Activated CD8-positive, alpha-beta memory T cell treated with anti-CD3 and anti-CD28 coated beads, Interleukin-2, amount 50 U/mL, for 24 hours (primary cell): ENCODE measurements around the gene TMCC1.
"Not testable (repeated sequence)": the region's sequence is repeated elsewhere in the genome, so short reads cannot be mapped to it uniquely, and the experiment has no call there.

ENCODE experiments used
- DNase-seq: peaks from one replicate; pipeline ENCODE4 v3.0.0-alpha.2; 2020; ENCODE audit errors: extremely low read depth

The TMCC1 gene

DNA sequence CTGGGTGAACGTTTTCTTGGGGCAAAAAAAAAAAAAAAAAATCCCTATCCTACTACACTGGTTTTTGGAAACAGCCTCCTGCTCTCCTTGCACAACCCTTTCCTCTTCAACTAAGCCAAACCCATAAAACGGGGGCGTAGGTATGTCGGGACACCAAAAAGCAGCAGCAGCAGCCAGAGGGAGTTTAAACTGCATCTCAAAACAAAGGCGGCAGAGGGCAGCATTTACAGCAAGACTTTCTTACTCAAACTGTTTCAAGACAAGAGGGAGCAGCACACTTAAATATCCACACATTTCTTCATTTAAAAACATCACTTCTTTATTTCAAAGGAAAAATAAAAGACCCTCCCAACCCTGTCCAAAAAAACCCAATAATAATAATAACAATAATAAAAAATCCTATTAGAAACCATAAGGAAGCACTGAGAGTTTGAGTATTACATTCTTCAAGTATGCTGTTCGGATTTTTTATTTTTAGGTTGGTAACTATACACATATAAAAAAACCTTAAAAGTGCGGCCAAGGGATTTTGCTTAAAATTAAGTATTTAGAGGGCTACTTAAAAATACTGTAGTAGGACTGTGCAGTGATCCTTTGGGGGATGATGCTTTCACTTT, 243.1 kb downstream of the TMCC1 start:
- DNase-seq, result no peak

DNA sequence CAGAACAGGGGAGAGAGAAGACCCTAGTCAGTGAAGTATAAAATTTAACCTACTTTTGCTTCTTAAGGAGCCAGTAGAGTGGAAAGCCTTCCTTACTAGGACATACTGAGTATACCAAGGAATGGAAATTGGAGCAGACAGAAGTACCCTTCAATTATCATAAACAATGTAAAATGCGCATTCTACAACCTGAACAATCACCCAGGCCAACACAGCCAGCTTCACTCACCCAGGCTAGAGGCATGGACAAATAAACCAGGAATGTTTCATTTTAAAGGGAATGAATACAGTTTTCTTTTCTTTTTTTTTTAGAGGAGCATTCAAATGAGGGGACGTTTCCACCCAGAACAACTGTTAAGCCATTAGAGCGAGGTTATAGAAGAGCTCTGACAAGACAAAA, 245.1 kb downstream of the TMCC1 start:
- no peak for DNase-seq

DNA sequence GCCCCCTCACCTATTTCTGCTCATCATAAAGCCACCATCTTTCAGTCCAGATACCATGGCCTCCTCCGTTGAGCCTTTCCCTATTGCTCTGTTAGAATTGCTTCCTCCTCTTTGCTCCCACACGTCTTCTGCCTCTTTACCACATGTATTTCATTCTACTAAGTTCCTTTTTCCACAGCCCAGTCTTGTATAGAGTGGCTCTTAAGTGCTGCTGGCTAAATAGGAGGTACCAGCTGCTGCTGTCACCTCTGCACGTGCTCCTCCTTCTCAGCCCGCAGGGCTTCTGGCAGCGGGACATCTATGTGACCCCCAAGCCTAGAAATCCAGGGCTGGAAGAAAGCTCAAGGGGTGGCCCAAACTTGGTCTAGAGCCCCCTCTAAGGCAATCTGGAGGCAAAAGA, 248.2 kb downstream of the TMCC1 start:
- DNase-seq, result no peak

DNA sequence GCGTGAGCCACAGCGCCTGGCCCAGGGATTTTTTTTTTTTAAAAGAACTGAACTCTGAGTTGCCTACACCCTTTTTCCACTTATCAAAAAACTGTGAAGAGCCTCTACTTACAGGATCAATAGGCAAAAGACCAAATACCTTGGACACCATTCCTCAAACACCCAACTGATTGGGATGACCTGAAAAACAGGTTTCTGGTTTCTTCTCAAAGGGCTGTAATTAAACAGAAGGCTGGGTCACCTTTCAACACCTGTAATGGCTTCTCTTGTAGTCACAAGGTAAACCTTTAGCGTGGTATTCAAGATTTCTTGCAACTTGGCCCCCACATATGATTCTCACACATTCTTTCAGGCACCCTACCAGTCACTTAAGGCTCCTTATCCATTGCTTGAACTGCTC, 248.7 kb downstream of the TMCC1 start:
- no peak for DNase-seq

DNA sequence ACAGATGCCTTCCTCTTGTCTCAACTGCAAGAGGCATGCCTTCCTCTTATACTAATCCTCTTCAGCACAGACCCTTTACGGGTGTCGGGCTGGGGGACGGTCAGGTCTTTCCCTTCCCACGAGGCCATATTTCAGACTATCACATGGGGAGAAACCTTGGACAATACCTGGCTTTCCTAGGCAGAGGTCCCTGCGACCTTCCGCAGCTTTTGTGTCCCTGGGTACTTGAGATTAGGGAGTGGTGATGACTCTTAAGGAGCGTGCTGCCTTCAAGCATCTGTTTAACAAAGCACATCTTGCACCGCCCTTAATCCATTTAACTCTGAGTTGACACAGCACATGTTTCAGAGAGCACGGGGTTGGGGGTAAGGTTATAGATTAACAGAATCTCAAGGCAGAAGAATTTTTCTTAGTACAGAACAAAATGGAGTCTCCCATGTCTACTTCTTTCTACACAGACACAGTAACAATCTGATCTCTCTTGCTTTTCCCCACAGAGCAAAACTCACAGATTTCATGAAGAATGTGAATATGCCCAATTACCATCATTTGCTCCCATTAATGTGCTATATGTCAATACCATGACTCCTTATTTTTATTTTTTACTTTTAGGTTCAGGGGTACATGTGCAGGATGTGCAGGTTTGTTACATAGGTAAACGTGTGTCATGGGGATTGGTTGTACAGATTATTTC, 251.8 kb downstream of the TMCC1 start:
- not testable (repeated sequence) for DNase-seq

DNA sequence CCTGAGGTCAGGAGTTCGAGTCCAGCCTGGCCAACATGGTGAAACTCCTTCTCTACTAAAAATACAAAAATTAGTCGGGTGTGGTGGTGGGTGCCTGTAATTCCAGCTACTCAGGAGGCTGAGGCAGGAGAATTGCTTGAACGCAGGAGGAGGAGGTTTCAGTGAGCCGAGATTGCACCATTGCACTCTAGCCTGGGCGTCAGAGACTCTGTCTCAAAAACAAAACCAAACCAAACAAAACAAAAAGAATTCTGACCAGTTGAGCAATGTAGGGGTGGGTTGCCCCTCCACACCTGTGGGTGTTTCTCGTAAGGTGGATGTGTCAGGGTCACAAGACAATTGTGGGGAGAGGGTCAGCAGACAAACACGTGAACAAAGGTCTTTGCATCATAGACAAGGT, 252.5 kb downstream of the TMCC1 start:
- DNase-seq, result not testable (repeated sequence)

DNA sequence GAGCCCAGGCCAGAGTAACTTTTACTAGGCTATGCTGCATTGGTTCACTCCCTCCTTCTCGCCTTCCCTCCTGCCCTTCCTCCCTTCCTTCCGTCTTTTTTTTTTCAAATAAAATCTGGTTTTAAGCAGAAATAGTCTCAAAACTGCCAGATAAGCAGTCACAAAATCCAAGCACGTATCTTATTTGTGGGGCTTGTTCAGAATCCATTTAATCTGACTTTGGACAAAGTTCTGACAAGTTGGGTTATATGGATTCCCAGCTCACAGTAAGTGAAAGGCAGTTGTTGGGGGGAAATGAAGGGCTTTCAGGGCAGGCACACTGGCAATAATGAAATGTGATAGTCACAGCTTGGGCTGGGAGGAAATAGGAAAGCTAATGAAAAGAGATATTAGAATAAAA, 255.0 kb downstream of the TMCC1 start:
- no peak for DNase-seq

DNA sequence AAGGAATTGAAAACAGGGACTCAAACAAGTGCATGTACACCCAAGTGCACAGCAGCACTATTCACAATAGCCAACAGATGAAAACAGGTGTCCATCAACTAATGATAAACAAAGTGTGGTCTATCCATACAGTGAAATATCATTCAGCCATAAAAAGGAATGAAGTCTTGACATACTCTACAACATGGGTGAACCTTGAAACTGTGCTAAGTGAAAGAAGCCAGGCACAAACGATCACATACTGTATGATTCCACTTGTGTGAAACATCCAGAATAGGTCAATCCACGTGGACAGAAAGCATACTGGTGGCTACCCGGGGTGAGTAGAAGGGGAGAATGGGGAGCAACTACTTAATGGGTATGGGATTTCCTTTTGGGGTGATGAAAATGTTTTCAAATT, 257.4 kb downstream of the TMCC1 start:
- DNase-seq, result no peak

DNA sequence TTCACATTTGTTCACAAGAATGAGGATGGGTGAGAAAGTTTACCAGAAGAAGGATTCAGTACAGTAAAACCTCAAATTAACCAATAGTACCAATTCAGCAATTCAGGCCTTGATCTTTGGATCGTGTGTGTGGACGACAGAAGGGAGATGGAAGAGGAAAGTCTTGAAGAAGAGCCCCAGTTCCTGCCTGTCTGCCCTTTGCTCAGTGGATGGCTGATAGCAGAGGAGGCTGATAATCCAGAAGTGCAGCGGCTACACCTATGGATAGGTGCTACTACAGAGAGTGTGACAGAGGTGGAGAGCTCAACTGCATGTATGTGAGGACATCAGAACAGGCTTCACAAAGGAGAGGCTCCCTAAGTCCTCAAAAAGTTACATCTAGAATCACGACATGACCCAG, 257.9 kb downstream of the TMCC1 start:
- DNase-seq, result no peak

DNA sequence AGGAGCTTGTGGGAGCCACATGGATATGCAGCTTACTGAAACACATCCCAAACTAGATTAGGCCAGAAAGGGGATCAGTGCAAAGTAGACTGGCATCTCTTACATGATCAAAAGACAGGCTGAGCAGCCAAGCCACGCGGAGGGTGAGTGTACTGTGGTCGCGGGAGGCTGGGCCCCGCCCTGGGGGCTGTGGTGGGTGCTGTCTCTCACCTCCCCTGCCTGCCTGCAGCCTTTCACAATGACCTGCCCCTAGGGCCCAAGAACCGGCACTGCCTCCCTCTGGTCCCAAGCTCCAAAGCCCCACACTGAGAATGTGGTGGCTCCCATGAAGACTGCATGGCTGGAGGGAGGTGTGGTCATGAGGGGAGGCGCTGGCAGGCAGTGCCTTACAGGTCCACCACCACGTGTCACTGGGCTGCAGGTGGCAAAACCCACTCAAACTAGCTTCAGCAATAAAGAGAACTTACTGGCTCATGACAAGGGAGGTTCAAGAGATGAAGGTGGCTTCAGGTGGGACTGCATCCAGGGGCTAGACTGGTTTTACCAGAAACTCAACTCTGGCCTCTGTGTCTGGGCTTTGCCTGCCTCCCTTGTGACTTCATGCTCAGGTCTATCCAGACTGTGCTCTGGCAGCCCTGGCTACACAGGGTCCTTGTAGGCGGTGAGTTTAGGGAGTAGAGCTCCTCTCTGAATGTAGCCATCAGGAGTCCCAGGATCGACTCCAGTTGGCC, 259.6 kb downstream of the TMCC1 start:
- no peak for DNase-seq

DNA sequence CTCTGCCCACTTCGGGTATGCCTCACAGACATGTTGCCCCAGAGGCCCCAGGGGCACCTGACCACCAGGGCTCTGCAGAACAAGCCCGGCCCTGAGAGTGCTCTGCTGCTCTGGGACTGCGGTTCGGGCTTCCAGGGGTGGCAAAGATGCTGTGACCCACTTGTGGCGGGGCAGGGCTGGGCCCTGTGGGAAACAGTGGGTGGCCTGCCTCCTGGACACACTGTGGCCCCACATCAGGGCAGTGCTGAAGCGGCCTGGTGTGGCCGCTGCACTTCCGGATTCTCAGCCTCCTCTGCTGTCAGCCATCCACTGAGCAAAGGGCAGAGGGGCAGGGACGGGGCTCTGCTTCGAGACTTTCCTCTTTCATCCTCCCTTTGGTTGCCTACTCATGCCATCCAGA, 260.5 kb downstream of the TMCC1 start:
- no peak for DNase-seq

DNA sequence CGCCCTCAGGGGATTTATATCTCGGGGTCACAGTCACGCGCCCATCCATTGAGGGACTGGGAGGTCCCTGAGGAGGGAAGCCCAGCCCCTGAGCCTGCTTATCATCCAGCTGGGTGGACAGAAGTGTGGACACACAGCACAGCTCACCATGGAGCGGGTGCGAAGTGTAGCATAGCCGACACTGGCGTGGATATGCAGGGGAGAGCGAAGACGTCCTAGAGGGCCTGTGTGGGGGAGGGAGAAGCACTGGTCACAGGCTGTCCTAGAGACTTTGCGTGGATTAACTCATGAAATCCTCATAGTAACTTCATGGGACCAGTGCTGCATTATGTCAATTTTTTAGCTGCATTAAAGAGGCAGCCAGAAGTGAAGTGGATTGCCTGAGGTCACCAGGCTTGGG, 261.0 kb downstream of the TMCC1 start:
- no peak for DNase-seq

DNA sequence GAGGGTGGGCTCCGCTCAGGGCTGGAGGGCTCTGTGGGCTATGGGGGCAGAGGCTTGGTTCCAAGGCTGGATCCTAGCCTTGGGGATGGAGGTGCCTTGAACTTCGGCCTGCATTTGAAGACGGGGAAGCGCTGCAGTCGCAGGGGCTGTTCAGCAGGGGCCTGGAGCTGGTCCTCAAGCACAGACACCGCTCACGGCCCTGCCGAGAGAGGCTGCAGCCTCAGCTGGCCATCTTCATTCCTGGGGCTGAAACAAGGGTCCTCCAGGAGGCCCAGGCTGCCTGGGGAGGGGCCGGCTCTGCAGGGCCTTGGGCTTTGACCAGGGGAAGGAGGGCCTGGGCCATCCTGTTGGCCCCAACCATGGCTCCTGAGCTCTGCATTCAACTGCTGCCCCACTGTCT, 261.5 kb downstream of the TMCC1 start:
- no peak for DNase-seq

DNA sequence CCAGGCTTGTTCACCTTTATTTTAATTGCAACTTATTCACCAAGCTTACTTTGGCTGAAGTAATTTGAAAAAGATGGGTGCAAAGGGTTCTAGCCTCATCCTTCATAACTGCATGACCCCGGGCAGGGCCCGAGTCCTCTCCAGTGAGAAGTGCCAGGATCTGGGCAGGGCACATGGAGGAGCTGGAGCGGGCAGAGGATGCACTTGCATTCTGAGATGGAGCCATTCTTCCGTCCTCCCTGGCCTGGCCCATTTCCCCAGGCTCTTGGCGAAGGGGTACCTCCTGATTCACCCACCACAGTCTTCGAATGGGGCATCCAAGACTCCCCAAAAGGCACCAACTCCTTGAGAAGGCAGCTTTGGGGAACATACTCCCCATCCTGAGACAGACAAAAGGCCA, 264.5 kb downstream of the TMCC1 start:
- DNase-seq, result no peak

DNA sequence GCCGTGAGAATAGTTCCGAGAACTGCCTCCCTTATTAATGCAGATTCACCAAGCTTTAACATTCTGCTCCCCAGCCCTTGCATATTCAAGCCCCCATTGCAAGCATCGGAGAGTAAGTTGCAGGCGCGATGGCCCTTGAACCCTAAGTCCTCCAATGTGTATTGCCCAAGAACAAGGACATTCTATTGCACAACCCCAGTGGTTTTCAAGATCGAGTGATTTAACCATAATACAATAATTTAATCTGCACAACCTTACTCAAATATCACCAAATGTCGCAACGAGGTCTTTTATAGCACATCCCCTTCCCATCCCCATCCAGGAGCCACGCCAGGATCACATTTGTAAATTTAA, 265.4 kb downstream of the TMCC1 start:
- DNase-seq, result no peak

DNA sequence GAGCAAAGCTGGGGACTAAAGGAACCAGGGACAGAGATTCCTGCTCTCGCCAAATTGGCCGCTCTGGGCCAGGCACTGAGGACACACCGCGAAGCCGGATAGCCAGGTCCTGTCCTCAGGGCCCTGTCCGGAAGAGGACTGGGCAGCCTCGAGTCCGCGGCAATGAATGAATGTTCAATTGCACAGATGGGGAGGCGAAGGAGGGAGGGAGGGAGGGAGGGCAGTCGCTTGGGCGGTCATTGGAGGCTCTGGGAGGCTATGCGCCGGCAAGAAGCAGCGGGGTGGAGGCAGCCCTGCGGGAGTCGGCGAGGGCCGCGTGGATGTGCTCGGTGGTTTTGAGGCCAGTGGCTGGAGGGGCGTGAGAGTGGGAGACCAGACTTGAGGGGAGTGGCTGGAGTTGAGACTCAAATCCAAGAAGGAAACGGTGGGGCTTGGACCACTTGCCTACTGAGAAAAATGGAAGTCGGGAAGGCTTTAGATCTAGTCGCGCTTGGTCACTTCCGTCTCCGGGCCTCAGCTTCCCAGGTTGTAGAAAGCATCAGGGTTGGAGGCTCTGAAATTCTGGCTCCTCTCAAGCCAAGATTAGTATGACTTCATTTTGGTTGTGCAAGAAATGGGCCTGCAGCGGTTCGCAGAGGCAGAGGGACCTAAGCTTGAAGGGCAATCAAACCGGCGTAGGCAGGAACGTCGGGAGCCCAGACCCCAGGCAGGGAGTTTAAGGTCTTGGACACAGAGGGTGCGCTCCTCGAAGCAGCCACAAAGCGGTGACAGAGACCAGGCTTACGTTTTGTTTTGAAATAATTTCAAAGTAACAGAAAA, 266.0 kb downstream of the TMCC1 start:
- DNase-seq, result peak; percentile 19

DNA sequence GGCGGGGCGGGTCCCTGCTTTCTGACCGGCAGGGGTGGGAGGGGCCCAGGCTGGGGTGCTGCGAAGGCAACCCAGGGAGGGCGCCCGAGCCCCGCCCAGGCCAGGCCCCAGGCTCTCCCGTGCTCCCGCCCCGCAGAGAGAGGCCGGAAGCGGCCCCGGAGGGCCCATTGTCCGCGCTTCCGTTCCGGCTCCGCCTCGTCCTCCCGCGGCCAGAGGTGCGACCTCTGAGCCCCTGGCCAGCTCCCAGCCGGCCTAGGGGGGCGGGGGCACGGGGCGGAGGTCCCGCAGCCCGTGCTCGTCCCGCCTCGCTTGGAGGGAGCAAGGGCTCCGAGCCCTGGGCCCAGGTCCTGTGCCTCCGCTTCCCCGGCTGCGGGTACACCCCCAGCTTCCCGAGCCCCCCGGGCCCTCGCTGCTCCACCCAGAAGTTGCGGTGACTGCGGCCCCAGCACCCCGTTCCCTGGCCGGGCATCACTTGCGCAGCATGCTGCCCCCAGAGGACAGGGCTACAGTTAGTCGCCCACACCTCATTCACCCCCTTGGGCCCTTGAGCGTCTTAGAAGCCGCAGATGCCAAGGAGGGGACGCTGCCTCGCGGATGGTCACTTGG, 266.7 kb downstream of the TMCC1 start:
- DNase-seq, result peak; percentile 32

DNA sequence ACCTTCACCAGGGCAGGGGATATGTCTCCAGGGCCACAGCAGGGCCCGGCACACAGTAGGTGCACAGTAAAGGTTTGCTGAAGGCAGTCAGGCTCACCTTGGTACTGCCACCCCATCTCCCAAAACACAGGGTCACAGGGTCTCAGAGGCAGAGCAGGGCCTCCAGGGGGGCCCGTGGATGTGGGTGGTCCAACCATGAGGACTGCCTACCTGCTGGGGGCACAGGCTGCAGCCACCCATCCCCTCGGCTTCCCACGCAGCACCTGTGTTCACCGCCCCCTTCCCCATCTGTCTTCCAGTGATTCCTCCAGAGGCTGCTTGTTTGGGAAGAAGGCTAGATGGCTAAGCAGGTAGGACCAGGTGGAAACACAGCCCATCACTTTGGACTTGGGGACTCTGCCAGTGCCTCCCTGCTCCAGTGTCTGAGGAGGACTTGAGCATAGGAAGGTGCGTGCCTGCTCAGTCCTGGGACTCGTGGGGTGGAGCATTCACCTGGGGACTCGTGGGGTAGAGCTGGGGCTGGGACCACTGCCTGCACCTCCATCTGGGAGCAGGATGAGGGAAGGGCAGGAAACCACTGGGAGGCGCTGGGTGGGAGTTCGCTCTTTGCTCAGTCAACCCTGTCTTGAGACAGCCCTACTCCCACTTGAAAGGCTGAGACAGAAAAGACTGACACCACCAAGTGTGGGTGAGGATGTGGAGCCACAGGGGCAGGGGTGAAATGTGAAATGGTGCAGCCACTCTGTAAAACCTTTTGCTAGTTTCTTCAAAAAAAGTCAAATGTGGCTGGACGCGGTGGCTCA, 268.2 kb downstream of the TMCC1 start:
- DNase-seq, result no peak

DNA sequence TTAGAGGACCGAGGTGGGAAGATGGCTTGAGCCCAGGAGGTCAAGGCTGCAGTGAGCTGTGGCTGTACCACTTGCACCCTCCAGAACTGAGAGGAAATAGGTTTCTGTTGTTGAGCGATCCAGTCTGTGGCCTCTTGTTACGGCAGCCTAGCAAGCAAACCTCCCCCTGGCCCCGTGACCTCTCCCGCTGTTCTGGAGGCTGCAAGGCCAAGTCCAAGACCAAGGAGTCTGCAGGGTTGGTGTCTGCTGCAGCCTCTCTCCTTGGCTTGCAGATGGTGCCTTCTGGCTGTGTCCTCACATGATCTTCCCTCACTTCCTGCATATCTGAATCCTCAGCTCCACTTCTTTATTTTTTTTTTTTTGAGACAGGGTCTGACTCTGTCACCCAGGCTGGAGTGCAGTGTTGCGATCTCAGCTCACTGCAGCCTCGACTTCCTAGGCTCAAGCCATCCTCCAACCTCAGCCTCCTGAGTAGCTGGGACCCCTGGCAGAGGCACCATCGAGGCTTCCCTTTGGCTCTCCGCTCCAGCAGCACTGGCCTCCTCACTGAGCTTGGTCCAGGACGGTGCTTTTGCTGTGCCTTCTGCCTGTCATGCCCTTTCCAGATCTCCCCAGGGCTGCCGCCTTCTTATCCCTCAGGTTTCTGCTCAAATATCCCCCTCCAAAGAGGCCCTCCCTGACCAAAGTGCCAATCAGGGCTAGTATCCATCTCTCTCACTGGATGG, 269.0 kb downstream of the TMCC1 start:
- no peak for DNase-seq

DNA sequence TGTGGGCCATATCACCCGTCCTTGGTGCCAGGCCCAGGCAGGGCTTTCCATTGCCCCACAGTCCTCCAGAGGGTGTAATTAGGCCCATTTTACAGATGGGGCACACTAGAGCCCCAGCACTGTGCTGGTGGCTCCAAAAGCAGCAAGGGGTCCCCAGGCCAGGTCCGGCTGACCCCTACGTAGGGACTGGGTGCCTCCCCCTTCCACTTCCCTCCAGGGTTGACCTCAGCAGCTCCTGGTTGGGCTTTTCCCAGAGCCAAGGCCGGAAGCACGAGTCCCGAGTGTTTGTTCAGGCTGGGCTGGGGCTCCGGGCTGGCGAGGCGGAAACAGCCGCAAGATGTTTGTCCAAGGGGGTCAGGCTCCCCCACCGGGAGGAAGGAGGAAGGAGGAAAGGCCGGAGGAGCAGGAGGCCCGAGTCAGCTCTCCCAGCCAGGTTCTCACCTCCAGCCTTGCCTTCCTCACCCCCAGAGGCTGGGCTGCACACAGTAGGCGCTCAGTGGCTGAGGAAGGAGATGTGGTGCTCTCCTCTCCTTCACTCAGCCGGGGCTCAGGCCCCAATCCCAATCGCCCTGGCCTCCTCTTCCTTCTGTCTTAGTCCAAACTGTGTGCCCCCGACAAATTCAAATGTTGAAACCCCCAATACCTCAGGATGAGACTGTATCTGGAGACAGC, 269.9 kb downstream of the TMCC1 start:
- DNase-seq, result no peak
